Mesendoderm (in vitro differentiated cells): ENCODE measurements around the gene IGSF23.

Experiments
- DNase-seq: peaks from one replicate; pipeline ENCODE4 v3.0.0; 2013
- H2AK5ac ChIP-seq: 2 replicates; pipeline ENCODE4 v1.6.1; 2013; ENCODE audit warnings: low read length, inconsistent platforms
- H2BK120ac ChIP-seq: 2 replicates; pipeline ENCODE4 v1.6.1; 2013; ENCODE audit warnings: low read depth, mild to moderate bottlenecking, low read length, moderate library complexity, mixed read lengths
- H2BK15ac ChIP-seq: replicated peaks from 2 replicates; pipeline ENCODE4 v1.6.1; 2013; ENCODE audit warnings: low read depth, mild to moderate bottlenecking, moderate library complexity
- H2BK5ac ChIP-seq: 2 replicates; pipeline ENCODE4 v1.6.1; 2013; ENCODE audit warnings: low read length, inconsistent platforms
- H3K18ac ChIP-seq: 2 replicates; pipeline ENCODE4 v1.6.1; 2013; ENCODE audit warnings: mild to moderate bottlenecking, low read length, mixed read lengths
- H3K23ac ChIP-seq: one replicate; pipeline ENCODE4 v1.6.1; 2013; ENCODE audit warnings: low read length
- H3K27ac ChIP-seq: 2 replicates; pipeline ENCODE4 v1.5.1; 2013; ENCODE audit warnings: low read depth, mild to moderate bottlenecking, inconsistent platforms, low read length, moderate library complexity
- H3K27me3 ChIP-seq: 2 replicates; pipeline ENCODE4 v1.6.1; 2013; ENCODE audit warnings: low read length, control low read depth, mild to moderate bottlenecking, inconsistent platforms; ENCODE audit not compliant: insufficient read depth, poor library complexity
- H3K36me3 ChIP-seq: 2 replicates; pipeline ENCODE4 v1.6.1; 2013; ENCODE audit warnings: low read length, inconsistent platforms; ENCODE audit not compliant: control insufficient read depth, insufficient read depth
- H3K4ac ChIP-seq: one replicate; pipeline ENCODE4 v1.6.1; 2013; ENCODE audit warnings: low read depth, mild to moderate bottlenecking, low read length, moderate library complexity
- H3K4me1 ChIP-seq: 2 replicates; pipeline ENCODE4 v1.6.1; 2013; ENCODE audit warnings: low read depth, low read length, inconsistent platforms; ENCODE audit not compliant: control insufficient read depth
- H3K4me2 ChIP-seq: 2 replicates; pipeline ENCODE4 v1.6.1; 2013; ENCODE audit warnings: low read length
- H3K4me3 ChIP-seq: 2 replicates; pipeline ENCODE4 v1.5.1; 2013; ENCODE audit warnings: mild to moderate bottlenecking, low read length
- H3K56ac ChIP-seq: one replicate; pipeline ENCODE4 v1.6.1; 2013; ENCODE audit warnings: low read length
- H3K79me1 ChIP-seq: 2 replicates; pipeline ENCODE4 v1.6.1; 2013; ENCODE audit warnings: low read length, inconsistent platforms
- H3K79me2 ChIP-seq: 2 replicates; pipeline ENCODE4 v1.6.1; 2013; ENCODE audit warnings: mild to moderate bottlenecking, low read length; ENCODE audit not compliant: control insufficient read depth, insufficient read depth
- H3K9ac ChIP-seq: 2 replicates; pipeline ENCODE4 v1.6.1; 2013; ENCODE audit warnings: low read length, inconsistent platforms
- H4K5ac ChIP-seq: one replicate; pipeline ENCODE4 v1.6.1; 2013; ENCODE audit warnings: low read length
- H4K8ac ChIP-seq: one replicate; pipeline ENCODE4 v1.6.1; 2013; ENCODE audit warnings: low read depth, mild to moderate bottlenecking, control low read depth, low read length, moderate library complexity
- WGBS: extraction: QIAGEN DNeasy Blood & Tissue Kit; methylation state at CpG from one replicate; pipeline ENCODE4 v1.1.7; 2013; ENCODE audit warnings: low lambda C conversion rate, missing lambda C conversion rate; ENCODE audit not compliant: insufficient coverage; ENCODE audit errors: extremely low coverage; 5-methylcytosine and 5-hydroxymethylcytosine counted together

The IGSF23 gene

GRCh38 chr19:44596428-44597130 is 16.8 kb upstream of the IGSF23 start:
- Histone ChIP-seq H3K4ac (no peak overlapping the region), H3K18ac (no peak overlapping the region), H3K9ac (no peak overlapping the region), H3K56ac (peak overlapping the region; percentile 73), H2BK5ac (peak overlapping the region; percentile 73), H3K4me2 (no peak overlapping the region), H3K27ac (no peak overlapping the region), H3K4me3 (no peak overlapping the region), H3K36me3 (no peaks in the 10 kb centered on the region), H3K23ac (no peak overlapping the region), H4K5ac (no peak overlapping the region), H3K4me1 (peaks cover 6% of the 10 kb centered on the region), H2BK15ac (no peak overlapping the region), H2AK5ac (peak overlapping the region; percentile 85), H2BK120ac (no peak overlapping the region), H3K27me3 (no peaks in the 10 kb centered on the region), H4K8ac (no peak overlapping the region), H3K79me2 (no peaks in the 10 kb centered on the region), H3K79me1 (no peaks in the 10 kb centered on the region)
- no CpG with 5 or more reads among the region's 10 CpGs for WGBS
- no peak for DNase-seq

- Histone ChIP-seq H3K4me3 (no peak overlapping the region), H4K5ac (no peak overlapping the region), H2BK120ac (no peak overlapping the region), H2BK15ac (no peak overlapping the region), H3K36me3 (no peaks in the 10 kb centered on the region), H2BK5ac (no peak overlapping the region), H3K9ac (no peak overlapping the region), H3K4ac (no peak overlapping the region), H4K8ac (no peak overlapping the region), H3K27ac (no peak overlapping the region), H3K4me1 (peaks cover 6% of the 10 kb centered on the region), H3K79me2 (no peaks in the 10 kb centered on the region), H3K18ac (no peak overlapping the region), H3K56ac (no peak overlapping the region), H3K23ac (no peak overlapping the region), H2AK5ac (no peak overlapping the region), H3K27me3 (no peaks in the 10 kb centered on the region), H3K4me2 (no peak overlapping the region), H3K79me1 (no peaks in the 10 kb centered on the region)
- no peak for DNase-seq
- WGBS: 100% methylated on average over 1 of the region's 3 CpGs
Observed at GRCh38 chr19:44597131-44597491, 16.3 kb upstream of the IGSF23 start.

- H3K79me1 ChIP-seq: no peaks in the 10 kb centered on the region
- no peak overlapping the region for H3K27ac ChIP-seq
- no peaks in the 10 kb centered on the region for H3K27me3 ChIP-seq
- no peak overlapping the region for H3K18ac ChIP-seq
- DNase-seq: no peak
- no peak overlapping the region for H3K4ac ChIP-seq
- no peak overlapping the region for H3K4me3 ChIP-seq
- no peak overlapping the region for H3K9ac ChIP-seq
- H2BK120ac ChIP-seq: no peak overlapping the region
- no peaks in the 10 kb centered on the region for H3K79me2 ChIP-seq
- H3K36me3 ChIP-seq: no peaks in the 10 kb centered on the region
- no peak overlapping the region for H3K4me2 ChIP-seq
- peak overlapping the region; percentile 59 for H2BK5ac ChIP-seq
- H4K8ac ChIP-seq: no peak overlapping the region
- peaks cover 6% of the 10 kb centered on the region for H3K4me1 ChIP-seq
- H2BK15ac ChIP-seq: no peak overlapping the region
- H3K23ac ChIP-seq: no peak overlapping the region
- H4K5ac ChIP-seq: no peak overlapping the region
- no peak overlapping the region for H3K56ac ChIP-seq
- peak overlapping the region; percentile 11 for H2AK5ac ChIP-seq
Observed at GRCh38 chr19:44598355-44598754, 15.0 kb upstream of the IGSF23 start.

GRCh38 chr19:44598880-44599279 is 14.5 kb upstream of the IGSF23 start:
- Histone ChIP-seq H3K9ac (no peak overlapping the region), H3K79me1 (no peaks in the 10 kb centered on the region), H3K56ac (no peak overlapping the region), H3K4me2 (no peak overlapping the region), H3K27ac (no peak overlapping the region), H3K4me1 (peaks cover 2% of the 10 kb centered on the region), H3K4ac (no peak overlapping the region), H3K23ac (no peak overlapping the region), H2BK15ac (no peak overlapping the region), H2BK5ac (peak overlapping the region; percentile 27), H4K5ac (no peak overlapping the region), H3K4me3 (no peak overlapping the region), H2BK120ac (no peak overlapping the region), H2AK5ac (no peak overlapping the region), H3K36me3 (no peaks in the 10 kb centered on the region), H3K27me3 (no peaks in the 10 kb centered on the region), H3K18ac (no peak overlapping the region), H3K79me2 (no peaks in the 10 kb centered on the region), H4K8ac (no peak overlapping the region)
- peak; percentile 43 for DNase-seq
- WGBS: no CpG with 5 or more reads among the region's 3 CpGs

- no peak overlapping the region for H3K9ac ChIP-seq
- no peak overlapping the region for H4K5ac ChIP-seq
- H3K36me3 ChIP-seq: no peaks in the 10 kb centered on the region
- H3K27me3 ChIP-seq: no peaks in the 10 kb centered on the region
- H2AK5ac ChIP-seq: no peak overlapping the region
- H3K56ac ChIP-seq: no peak overlapping the region
- H2BK15ac ChIP-seq: no peak overlapping the region
- no peak overlapping the region for H4K8ac ChIP-seq
- no peak overlapping the region for H3K4me2 ChIP-seq
- no CpG with 5 or more reads among the region's 4 CpGs for WGBS
- H2BK120ac ChIP-seq: no peak overlapping the region
- peaks cover 2% of the 10 kb centered on the region for H3K4me1 ChIP-seq
- H3K4ac ChIP-seq: no peak overlapping the region
- H3K23ac ChIP-seq: no peak overlapping the region
- H3K18ac ChIP-seq: no peak overlapping the region
- no peak overlapping the region for H3K27ac ChIP-seq
- H3K79me2 ChIP-seq: no peaks in the 10 kb centered on the region
- no peak for DNase-seq
- no peak overlapping the region for H3K4me3 ChIP-seq
- H2BK5ac ChIP-seq: no peak overlapping the region
- H3K79me1 ChIP-seq: no peaks in the 10 kb centered on the region
Observed at GRCh38 chr19:44600466-44600865, 12.9 kb upstream of the IGSF23 start.

- WGBS: no CpG with 5 or more reads among the region's 6 CpGs
- H3K79me2 ChIP-seq: no peaks in the 10 kb centered on the region
- no peak overlapping the region for H3K23ac ChIP-seq
- H3K27me3 ChIP-seq: no peaks in the 10 kb centered on the region
- H3K18ac ChIP-seq: no peak overlapping the region
- no peak overlapping the region for H3K9ac ChIP-seq
- H3K4me3 ChIP-seq: no peak overlapping the region
- H4K5ac ChIP-seq: no peak overlapping the region
- no peak overlapping the region for H2BK5ac ChIP-seq
- no peaks in the 10 kb centered on the region for H3K36me3 ChIP-seq
- H2BK15ac ChIP-seq: no peak overlapping the region
- no peak overlapping the region for H3K4me2 ChIP-seq
- H2AK5ac ChIP-seq: no peak overlapping the region
- no peak overlapping the region for H3K27ac ChIP-seq
- no peak overlapping the region for H2BK120ac ChIP-seq
- DNase-seq: no peak
- no peak overlapping the region for H4K8ac ChIP-seq
- no peak overlapping the region for H3K4ac ChIP-seq
- no peak overlapping the region for H3K56ac ChIP-seq
- H3K4me1 ChIP-seq: peaks cover 2% of the 10 kb centered on the region
- no peaks in the 10 kb centered on the region for H3K79me1 ChIP-seq
Observed at GRCh38 chr19:44602081-44602480, 11.3 kb upstream of the IGSF23 start.
